GM12892 (cell line): ENCODE measurements around the gene LMNA.

ENCODE experiments used
- POLR2A ChIP-seq: IDR thresholded peaks from 2 replicates; pipeline ENCODE4 v1.6.1; 2011; ENCODE audit warnings: low read depth, low read length, control low read depth
- POLR2AphosphoS5 ChIP-seq: IDR thresholded peaks from 2 replicates; pipeline ENCODE4 v1.6.1; 2011; ENCODE audit warnings: low read depth, low read length, control low read depth
- TAF1 ChIP-seq: IDR thresholded peaks from 2 replicates; pipeline ENCODE4 v1.6.1; 2011; ENCODE audit warnings: low read depth, mild to moderate bottlenecking, control low read depth, low read length, borderline replicate concordance

DNA sequence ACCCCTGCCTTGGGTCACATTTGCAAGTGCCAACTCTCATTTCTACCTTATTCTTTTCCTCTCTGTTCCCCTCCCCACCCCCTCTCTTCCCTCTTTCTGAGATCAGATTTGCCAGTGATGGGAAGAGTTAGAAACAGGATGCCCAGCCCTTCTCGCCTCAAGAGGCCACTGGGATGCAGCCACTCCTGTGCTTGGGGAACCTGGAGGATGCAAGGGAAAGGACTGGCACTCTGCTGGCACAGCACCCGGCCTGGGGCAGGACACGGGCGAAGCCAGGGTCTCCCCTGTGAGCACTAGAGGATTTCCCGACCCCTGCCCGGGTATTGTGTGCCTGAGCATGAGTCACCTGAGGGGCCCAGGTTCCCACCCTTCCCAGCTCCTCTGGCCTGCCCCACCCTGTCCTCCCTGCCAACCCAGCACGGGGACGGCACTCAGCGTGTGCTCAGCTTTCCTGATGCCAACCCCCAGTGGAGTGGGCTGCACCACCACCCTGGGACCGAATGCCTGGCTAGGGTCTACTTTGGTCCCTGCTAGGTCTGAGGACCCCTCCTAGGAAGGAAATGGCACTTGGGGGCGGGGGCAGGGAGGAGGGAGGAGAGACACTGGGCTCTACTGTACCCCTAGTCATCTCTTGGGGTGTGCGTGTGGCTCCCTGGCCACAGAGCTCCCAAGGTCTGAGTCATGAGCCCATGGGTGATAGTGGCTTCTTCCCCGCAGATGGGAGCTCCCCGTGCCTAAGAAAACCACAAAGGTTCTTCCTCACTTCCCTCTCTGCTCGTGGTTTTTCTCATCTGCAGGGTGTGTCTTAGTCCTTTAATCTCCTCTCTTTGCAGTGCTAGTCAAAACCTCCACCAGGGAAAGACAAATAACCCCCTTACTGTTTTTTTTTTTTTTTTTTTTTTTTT is 12.4 kb downstream of the LMNA start:
- TF ChIP-seq POLR2A (no peak; the same call in 1 of the 2 replicates), TAF1 (no peak), POLR2AphosphoS5 (peak; percentile 42)
